Measurements from ENCODE around the gene DIP2B.

DIP2B gene

GRCh38 chr12:50564237-50564947 is 59.6 kb downstream of the DIP2B start:
- Histone ChIP-seq H3K4me1 (no peaks in the 10 kb centered on the region), H3K9me3 (no peaks in the 10 kb centered on the region), H3K36me3 (replicated peaks) (no peaks in the 10 kb centered on the region), H3K4me3 (no peak overlapping the region), H3K27me3 (ENCODE audit: low read depth) (no peaks in the 10 kb centered on the region)
- DNase-seq (ENCODE audit: low spot score in 2 of 2): no peak
- in situ Hi-C loops (cut with MboI; ENCODE audit: low sequenced_read_pairs): no loop called here

GRCh38 chr12:50564948-50565297 is 60.1 kb downstream of the DIP2B start:
- H3K9me3 ChIP-seq: no peaks in the 10 kb centered on the region
- H3K27me3 ChIP-seq (ENCODE audit: low read depth): no peaks in the 10 kb centered on the region
- H3K4me3 ChIP-seq: no peak overlapping the region
- no peaks in the 10 kb centered on the region for H3K36me3 ChIP-seq (replicated peaks)
- no peak for DNase-seq (ENCODE audit: low spot score in 2 of 2)
- H3K4me1 ChIP-seq: no peaks in the 10 kb centered on the region
- in situ Hi-C loops (cut with MboI; ENCODE audit: low sequenced_read_pairs): no loop called here

- H3K9me3 ChIP-seq: no peaks in the 10 kb centered on the region
- in situ Hi-C loops (cut with MboI; ENCODE audit: low sequenced_read_pairs): no loop called here
- H3K36me3 ChIP-seq (replicated peaks): no peaks in the 10 kb centered on the region
- no peak for DNase-seq (ENCODE audit: low spot score in 2 of 2)
- no peaks in the 10 kb centered on the region for H3K4me1 ChIP-seq
- no peak overlapping the region for H3K4me3 ChIP-seq
- H3K27me3 ChIP-seq (ENCODE audit: low read depth): no peaks in the 10 kb centered on the region
These were observed 61.3 kb downstream of the DIP2B start for GRCh38 chr12:50566066-50566465.

- no peak for DNase-seq (ENCODE audit: low spot score in 2 of 2)
- H3K4me3 ChIP-seq: no peak overlapping the region
- in situ Hi-C loops (cut with MboI; ENCODE audit: low sequenced_read_pairs): no loop called here
- peaks cover 11% of the 10 kb centered on the region for H3K4me1 ChIP-seq
- H3K27me3 ChIP-seq (ENCODE audit: low read depth): no peaks in the 10 kb centered on the region
- no peaks in the 10 kb centered on the region for H3K36me3 ChIP-seq (replicated peaks)
- H3K9me3 ChIP-seq: no peaks in the 10 kb centered on the region
These were observed 63.1 kb downstream of the DIP2B start for GRCh38 chr12:50567926-50568325.

- Histone ChIP-seq H3K9me3 (no peaks in the 10 kb centered on the region), H3K27me3 (ENCODE audit: low read depth) (no peaks in the 10 kb centered on the region), H3K4me1 (peaks cover 17% of the 10 kb centered on the region), H3K36me3 (replicated peaks) (no peaks in the 10 kb centered on the region), H3K4me3 (no peak overlapping the region)
- no peak for DNase-seq (ENCODE audit: low spot score in 2 of 2)
- in situ Hi-C loops (cut with MboI; ENCODE audit: low sequenced_read_pairs): no loop called here
These were observed 63.7 kb downstream of the DIP2B start for GRCh38 chr12:50568338-50569091.

GRCh38 chr12:50569321-50569720 is 64.5 kb downstream of the DIP2B start:
- Histone ChIP-seq H3K27me3 (ENCODE audit: low read depth) (no peaks in the 10 kb centered on the region), H3K9me3 (no peaks in the 10 kb centered on the region), H3K4me1 (peaks cover 25% of the 10 kb centered on the region), H3K36me3 (replicated peaks) (no peaks in the 10 kb centered on the region), H3K4me3 (no peak overlapping the region)
- DNase-seq (ENCODE audit: low spot score in 2 of 2): no peak
- in situ Hi-C loops (cut with MboI; ENCODE audit: low sequenced_read_pairs): no loop called here

GRCh38 chr12:50569876-50570275 is 65.1 kb downstream of the DIP2B start:
- H3K27me3 ChIP-seq (ENCODE audit: low read depth): no peaks in the 10 kb centered on the region
- no peak for DNase-seq (ENCODE audit: low spot score in 2 of 2)
- in situ Hi-C loops (cut with MboI; ENCODE audit: low sequenced_read_pairs): no loop called here
- no peak overlapping the region for H3K4me3 ChIP-seq
- H3K4me1 ChIP-seq: peaks cover 30% of the 10 kb centered on the region
- H3K36me3 ChIP-seq (replicated peaks): no peaks in the 10 kb centered on the region
- no peaks in the 10 kb centered on the region for H3K9me3 ChIP-seq

- in situ Hi-C loops (cut with MboI; ENCODE audit: low sequenced_read_pairs): no loop called here
- DNase-seq (ENCODE audit: low spot score in 2 of 2): no peak
- no peak overlapping the region for H3K4me3 ChIP-seq
- H3K36me3 ChIP-seq (replicated peaks): no peaks in the 10 kb centered on the region
- peaks cover 39% of the 10 kb centered on the region for H3K4me1 ChIP-seq
- H3K27me3 ChIP-seq (ENCODE audit: low read depth): no peaks in the 10 kb centered on the region
- no peaks in the 10 kb centered on the region for H3K9me3 ChIP-seq
These were observed 67.0 kb downstream of the DIP2B start for GRCh38 chr12:50571786-50572185.

GRCh38 chr12:50572287-50572686 is 67.5 kb downstream of the DIP2B start:
- Histone ChIP-seq H3K36me3 (replicated peaks) (no peaks in the 10 kb centered on the region), H3K4me1 (peaks cover 39% of the 10 kb centered on the region), H3K9me3 (no peaks in the 10 kb centered on the region), H3K27me3 (ENCODE audit: low read depth) (no peaks in the 10 kb centered on the region), H3K4me3 (no peak overlapping the region)
- in situ Hi-C loops (cut with MboI; ENCODE audit: low sequenced_read_pairs): no loop called here
- peak in 1 of 2 experiments; percentile 63 for DNase-seq (ENCODE audit: low spot score in 2 of 2)

GRCh38 chr12:50572760-50573159 is 68.0 kb downstream of the DIP2B start:
- Histone ChIP-seq H3K27me3 (ENCODE audit: low read depth) (no peaks in the 10 kb centered on the region), H3K4me3 (no peak overlapping the region), H3K36me3 (replicated peaks) (no peaks in the 10 kb centered on the region), H3K9me3 (no peaks in the 10 kb centered on the region), H3K4me1 (peaks cover 39% of the 10 kb centered on the region)
- no peak for DNase-seq (ENCODE audit: low spot score in 2 of 2)
- in situ Hi-C loops (cut with MboI; ENCODE audit: low sequenced_read_pairs): no loop called here

GRCh38 chr12:50573271-50573670 is 68.5 kb downstream of the DIP2B start:
- no peak for DNase-seq (ENCODE audit: low spot score in 2 of 2)
- no peaks in the 10 kb centered on the region for H3K27me3 ChIP-seq (ENCODE audit: low read depth)
- in situ Hi-C loops (cut with MboI; ENCODE audit: low sequenced_read_pairs): no loop called here
- no peaks in the 10 kb centered on the region for H3K9me3 ChIP-seq
- peaks cover 39% of the 10 kb centered on the region for H3K4me1 ChIP-seq
- H3K36me3 ChIP-seq (replicated peaks): no peaks in the 10 kb centered on the region
- no peak overlapping the region for H3K4me3 ChIP-seq

GRCh38 chr12:50574601-50575348 is 70.0 kb downstream of the DIP2B start:
- no peaks in the 10 kb centered on the region for H3K36me3 ChIP-seq (replicated peaks)
- no peak overlapping the region for H3K4me3 ChIP-seq
- in situ Hi-C loops (cut with MboI; ENCODE audit: low sequenced_read_pairs): no loop called here
- H3K27me3 ChIP-seq (ENCODE audit: low read depth): no peaks in the 10 kb centered on the region
- H3K4me1 ChIP-seq: peaks cover 39% of the 10 kb centered on the region
- H3K9me3 ChIP-seq: no peaks in the 10 kb centered on the region
- DNase-seq (ENCODE audit: low spot score in 2 of 2): peak; percentile 53 to 87

GRCh38 chr12:50579757-50580267 is 75.0 kb downstream of the DIP2B start:
- DNase-seq (ENCODE audit: low spot score in 2 of 2): no peak
- in situ Hi-C loops (cut with MboI; ENCODE audit: low sequenced_read_pairs): no loop called here
- Histone ChIP-seq H3K4me3 (no peak overlapping the region), H3K27me3 (ENCODE audit: low read depth) (no peaks in the 10 kb centered on the region), H3K4me1 (peaks cover 20% of the 10 kb centered on the region), H3K36me3 (replicated peaks) (no peaks in the 10 kb centered on the region), H3K9me3 (no peaks in the 10 kb centered on the region)

- no peaks in the 10 kb centered on the region for H3K9me3 ChIP-seq
- no peaks in the 10 kb centered on the region for H3K27me3 ChIP-seq (ENCODE audit: low read depth)
- in situ Hi-C loops (cut with MboI; ENCODE audit: low sequenced_read_pairs): no loop called here
- no peaks in the 10 kb centered on the region for H3K36me3 ChIP-seq (replicated peaks)
- DNase-seq (ENCODE audit: low spot score in 2 of 2): no peak
- H3K4me1 ChIP-seq: peaks cover 21% of the 10 kb centered on the region
- H3K4me3 ChIP-seq: no peak overlapping the region
These were observed 75.7 kb downstream of the DIP2B start for GRCh38 chr12:50580436-50580835.

All from HAP-1 (cell line).